HEK293 (cell line): ENCODE measurements around the gene HOXC11.

Experiments
- BCL11B ChIP-seq: fragments of 450-650 bp; formaldehyde crosslinking; IDR thresholded peaks from 2 replicates; pipeline ENCODE4 v1.5.1; 2016; ENCODE audit warnings: low read depth, missing biosample characterization, missing genetic modification characterization
- EGR2 ChIP-seq: fragments of 450-650 bp; formaldehyde crosslinking; IDR thresholded peaks from 2 replicates; pipeline ENCODE4 v1.5.1; 2016; ENCODE audit warnings: low read depth, missing biosample characterization, missing genetic modification characterization
- GLIS1 ChIP-seq: fragments of 450-650 bp; formaldehyde crosslinking; IDR thresholded peaks from 2 replicates; pipeline ENCODE4 v1.5.1; 2016; ENCODE audit warnings: missing biosample characterization, missing genetic modification characterization
- PATZ1 ChIP-seq: fragments of 450-650 bp; formaldehyde crosslinking; IDR thresholded peaks from 2 replicates; pipeline ENCODE4 v1.5.1; 2016; ENCODE audit warnings: missing biosample characterization, missing genetic modification characterization
- PBX3 ChIP-seq: sonication (generic); formaldehyde crosslinking; IDR thresholded peaks from 2 replicates; pipeline ENCODE4 v1.8.1; 2022; ENCODE audit warnings: mild to moderate bottlenecking, moderate library complexity, missing genetic modification reagents
- SP2 ChIP-seq: fragments of 450-650 bp; formaldehyde crosslinking; IDR thresholded peaks from 2 replicates; pipeline ENCODE4 v1.5.1; 2016; ENCODE audit warnings: missing biosample characterization, missing genetic modification characterization
- ZBTB17 ChIP-seq: fragments of 450-650 bp; formaldehyde crosslinking; IDR thresholded peaks from 2 replicates; pipeline ENCODE4 v1.5.1; 2016; ENCODE audit warnings: missing biosample characterization, missing genetic modification characterization
- ZBTB20 ChIP-seq: fragments of 450-650 bp; formaldehyde crosslinking; IDR thresholded peaks from 2 replicates; pipeline ENCODE4 v1.5.1; 2016; ENCODE audit warnings: missing biosample characterization, missing genetic modification characterization
- ZBTB48 ChIP-seq: fragments of 450-650 bp; formaldehyde crosslinking; IDR thresholded peaks from 2 replicates; pipeline ENCODE4 v1.5.1; 2016; ENCODE audit warnings: missing biosample characterization, missing genetic modification characterization
- ZNF114 ChIP-seq: fragments of 450-650 bp; formaldehyde crosslinking; IDR thresholded peaks from 2 replicates; pipeline ENCODE4 v1.5.0; 2017; ENCODE audit warnings: missing biosample characterization, missing genetic modification characterization
- ZNF146 ChIP-seq: fragments of 450-650 bp; formaldehyde crosslinking; IDR thresholded peaks from 2 replicates; pipeline ENCODE4 v1.5.1; 2016; ENCODE audit warnings: missing biosample characterization, missing genetic modification characterization
- ZNF19 ChIP-seq: fragments of 450-650 bp; formaldehyde crosslinking; IDR thresholded peaks from 2 replicates; pipeline ENCODE4; 2016; ENCODE audit warnings: missing biosample characterization, missing genetic modification characterization, low read depth
- ZNF23 ChIP-seq: fragments of 450-650 bp; formaldehyde crosslinking; IDR thresholded peaks from 2 replicates; pipeline ENCODE4 v1.5.1; 2016; ENCODE audit warnings: missing biosample characterization, missing genetic modification characterization, borderline replicate concordance
- ZNF248 ChIP-seq: fragments of 450-650 bp; formaldehyde crosslinking; IDR thresholded peaks from 2 replicates; pipeline ENCODE4 v1.5.1; 2017; ENCODE audit warnings: missing biosample characterization, missing genetic modification characterization
- ZNF274 ChIP-seq, 2 experiments: fragments of 200-500 bp in 1 of 2; fragments of 450-650 bp in 1 of 2; sonication (Bioruptor generic) in 1 of 2; formaldehyde crosslinking in 1 of 2; IDR thresholded peaks; 2 replicates each; pipeline versions ENCODE4 v1.5.1 to v1.6.1; 2014 to 2016; ENCODE audit warnings: borderline replicate concordance in 1 of 2, inconsistent platforms in 1 of 2, low read length in 1 of 2, missing biosample characterization in 1 of 2, missing genetic modification characterization in 1 of 2
- ZNF324 ChIP-seq: fragments of 450-650 bp; formaldehyde crosslinking; IDR thresholded peaks from 2 replicates; pipeline ENCODE4 v1.5.1; 2016; ENCODE audit warnings: missing biosample characterization, missing genetic modification characterization
- ZNF335 ChIP-seq: fragments of 450-650 bp; formaldehyde crosslinking; conservative IDR thresholded peaks from 2 replicates; pipeline ENCODE4 v1.5.1; 2016; ENCODE audit warnings: missing biosample characterization, missing genetic modification characterization
- ZNF398 ChIP-seq: fragments of 450-650 bp; formaldehyde crosslinking; IDR thresholded peaks from 2 replicates; pipeline ENCODE4 v1.5.1; 2017; ENCODE audit warnings: missing biosample characterization, missing genetic modification characterization
- ZNF423 ChIP-seq: fragments of 450-650 bp; formaldehyde crosslinking; IDR thresholded peaks from 2 replicates; pipeline ENCODE4 v1.5.1; 2016; ENCODE audit warnings: missing biosample characterization, missing genetic modification characterization
- ZNF449 ChIP-seq: fragments of 450-650 bp; formaldehyde crosslinking; IDR thresholded peaks from 2 replicates; pipeline ENCODE4 v1.5.1; 2017; ENCODE audit warnings: missing biosample characterization, mild to moderate bottlenecking, missing genetic modification characterization, moderate library complexity
- ZNF514 ChIP-seq: fragments of 450-650 bp; formaldehyde crosslinking; IDR thresholded peaks from 2 replicates; pipeline ENCODE4 v1.5.1; 2016; ENCODE audit warnings: missing biosample characterization, missing genetic modification characterization
- ZNF544 ChIP-seq: fragments of 450-650 bp; formaldehyde crosslinking; IDR thresholded peaks from 2 replicates; pipeline ENCODE4 v1.5.0; 2017; ENCODE audit warnings: missing biosample characterization, missing genetic modification characterization
- ZNF549 ChIP-seq: fragments of 450-650 bp; IDR thresholded peaks from 2 replicates; pipeline ENCODE4 v1.5.1; 2018; ENCODE audit warnings: missing biosample characterization, missing genetic modification characterization, mild to moderate bottlenecking, inconsistent platforms, moderate library complexity
- ZNF580 ChIP-seq: fragments of 450-650 bp; formaldehyde crosslinking; IDR thresholded peaks from 2 replicates; pipeline ENCODE4 v1.5.1; 2016; ENCODE audit warnings: missing biosample characterization, missing genetic modification characterization
- ZNF585B ChIP-seq: fragments of 450-650 bp; formaldehyde crosslinking; IDR thresholded peaks from 2 replicates; pipeline ENCODE4 v1.5.1; 2016; ENCODE audit warnings: missing biosample characterization, missing genetic modification characterization
- ZNF645 ChIP-seq: fragments of 450-650 bp; formaldehyde crosslinking; IDR thresholded peaks from 2 replicates; pipeline ENCODE4; 2016; ENCODE audit warnings: missing biosample characterization, missing genetic modification characterization
- ZNF660 ChIP-seq: fragments of 450-650 bp; IDR thresholded peaks from 2 replicates; pipeline ENCODE4 v1.5.1; 2018; ENCODE audit warnings: missing biosample characterization, mild to moderate bottlenecking, missing genetic modification characterization
- ZNF785 ChIP-seq: fragments of 450-650 bp; formaldehyde crosslinking; IDR thresholded peaks from 2 replicates; pipeline ENCODE4 v1.5.1; 2016; ENCODE audit warnings: missing biosample characterization, missing genetic modification characterization
- ZNF792 ChIP-seq: fragments of 450-650 bp; formaldehyde crosslinking; IDR thresholded peaks from 2 replicates; pipeline ENCODE4 v1.5.1; 2016; ENCODE audit warnings: missing biosample characterization, missing genetic modification characterization
- ZSCAN5A ChIP-seq: fragments of 450-650 bp; formaldehyde crosslinking; IDR thresholded peaks from 2 replicates; pipeline ENCODE4 v1.5.1; 2016; ENCODE audit warnings: missing biosample characterization, missing genetic modification characterization

Gene HOXC11

GRCh38 chr12:53995378-53996239 is 22.7 kb downstream of the HOXC11 start (continued):
- TF ChIP-seq ZNF398 (tag by site-specific recombination) (peak; percentile 95), ZNF785 (no peak), ZNF423 (tag by site-specific recombination) (peak; percentile 96), ZBTB17 (tag by site-specific recombination) (peak; percentile 95), EGR2 (tag by site-specific recombination) (peak; percentile 83), ZNF114 (no peak), ZNF549 (tag by site-specific recombination) (no peak), ZNF660 (tag by site-specific recombination) (peak; percentile 81), ZNF335 (tag by site-specific recombination) (peak; percentile 53), ZNF544 (no peak), ZNF792 (tag by site-specific recombination) (no peak), PATZ1 (tag by site-specific recombination) (peak; percentile 99), ZNF19 (no peak), ZNF324 (tag by site-specific recombination) (no peak), ZNF514 (no peak), ZNF23 (tag by site-specific recombination) (no peak), PBX3 (CRISPR knock-in tag) (peak; percentile 50), ZBTB48 (tag by site-specific recombination) (peak; percentile 95), GLIS1 (tag by site-specific recombination) (peak; percentile 49; the same call in 1 of the 2 replicates), SP2 (tag by site-specific recombination) (peak; percentile 71), ZBTB20 (peak; percentile 98), ZNF449 (peak; percentile 15; the same call in 1 of the 2 replicates), ZNF585B (tag by site-specific recombination) (no peak), ZNF645 (tag by site-specific recombination) (no peak), BCL11B (tag by site-specific recombination) (0 out of 2 replicates have a peak, but pooled peaks have one; percentile 21), ZNF580 (tag by site-specific recombination) (peak; percentile 26; the same call in 1 of the 2 replicates), ZNF146 (tag by site-specific recombination) (0 out of 2 replicates have a peak, but pooled peaks have one; percentile 9), ZNF248 (tag by site-specific recombination) (no peak), ZNF274 (IDR thresholded peaks at IDR 0.05; ENCODE audit: low read length) (no peak), ZNF274 (tag by site-specific recombination; IDR thresholded peaks at IDR 0.05; ENCODE audit: borderline replicate concordance) (no peak), ZSCAN5A (no peak)
